HG03469 (cell line): ENCODE measurements around the gene C19orf25.

Experiments
- ATAC-seq: cut with Tn5 transposase; IDR thresholded peaks from one replicate; pipeline ENCODE4 v1.9.1; 2021; ENCODE audit warnings: mild to moderate bottlenecking, moderate library complexity, moderate number of reproducible peaks; ENCODE audit not compliant: unreplicated experiment

Gene C19orf25

GRCh38 chr19:1466461-1467214 is 12.4 kb downstream of the C19orf25 start:
- no peak for ATAC-seq

- ATAC-seq, result no peak
Observed at GRCh38 chr19:1466018-1466460, 13.0 kb downstream of the C19orf25 start.

DNA sequence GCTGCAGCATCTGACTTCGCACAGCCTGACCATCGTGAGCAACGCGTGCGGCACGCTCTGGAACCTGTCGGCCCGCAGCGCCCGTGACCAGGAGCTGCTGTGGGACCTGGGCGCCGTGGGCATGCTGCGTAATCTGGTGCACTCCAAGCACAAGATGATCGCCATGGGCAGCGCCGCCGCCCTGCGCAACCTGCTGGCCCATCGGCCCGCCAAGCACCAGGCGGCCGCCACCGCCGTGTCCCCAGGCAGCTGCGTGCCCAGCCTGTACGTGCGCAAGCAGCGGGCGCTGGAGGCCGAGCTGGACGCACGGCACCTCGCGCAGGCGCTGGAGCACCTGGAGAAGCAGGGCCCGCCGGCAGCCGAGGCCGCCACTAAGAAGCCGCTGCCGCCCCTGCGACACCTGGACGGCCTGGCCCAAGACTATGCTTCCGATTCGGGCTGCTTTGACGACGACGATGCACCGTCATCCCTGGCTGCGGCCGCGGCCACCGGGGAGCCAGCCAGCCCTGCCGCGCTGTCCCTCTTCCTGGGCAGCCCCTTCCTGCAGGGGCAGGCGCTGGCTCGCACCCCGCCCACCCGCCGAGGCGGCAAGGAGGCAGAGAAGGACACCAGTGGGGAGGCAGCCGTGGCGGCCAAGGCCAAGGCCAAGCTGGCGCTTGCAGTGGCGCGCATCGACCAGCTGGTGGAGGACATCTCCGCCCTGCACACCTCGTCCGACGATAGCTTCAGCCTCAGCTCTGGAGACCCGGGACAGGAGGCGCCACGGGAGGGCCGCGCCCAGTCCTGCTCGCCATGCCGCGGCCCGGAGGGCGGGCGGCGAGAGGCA is 13.6 kb downstream of the C19orf25 start:
- no peak for ATAC-seq

- no peak for ATAC-seq
Observed at GRCh38 chr19:1461862-1462261, 17.2 kb downstream of the C19orf25 start.

DNA sequence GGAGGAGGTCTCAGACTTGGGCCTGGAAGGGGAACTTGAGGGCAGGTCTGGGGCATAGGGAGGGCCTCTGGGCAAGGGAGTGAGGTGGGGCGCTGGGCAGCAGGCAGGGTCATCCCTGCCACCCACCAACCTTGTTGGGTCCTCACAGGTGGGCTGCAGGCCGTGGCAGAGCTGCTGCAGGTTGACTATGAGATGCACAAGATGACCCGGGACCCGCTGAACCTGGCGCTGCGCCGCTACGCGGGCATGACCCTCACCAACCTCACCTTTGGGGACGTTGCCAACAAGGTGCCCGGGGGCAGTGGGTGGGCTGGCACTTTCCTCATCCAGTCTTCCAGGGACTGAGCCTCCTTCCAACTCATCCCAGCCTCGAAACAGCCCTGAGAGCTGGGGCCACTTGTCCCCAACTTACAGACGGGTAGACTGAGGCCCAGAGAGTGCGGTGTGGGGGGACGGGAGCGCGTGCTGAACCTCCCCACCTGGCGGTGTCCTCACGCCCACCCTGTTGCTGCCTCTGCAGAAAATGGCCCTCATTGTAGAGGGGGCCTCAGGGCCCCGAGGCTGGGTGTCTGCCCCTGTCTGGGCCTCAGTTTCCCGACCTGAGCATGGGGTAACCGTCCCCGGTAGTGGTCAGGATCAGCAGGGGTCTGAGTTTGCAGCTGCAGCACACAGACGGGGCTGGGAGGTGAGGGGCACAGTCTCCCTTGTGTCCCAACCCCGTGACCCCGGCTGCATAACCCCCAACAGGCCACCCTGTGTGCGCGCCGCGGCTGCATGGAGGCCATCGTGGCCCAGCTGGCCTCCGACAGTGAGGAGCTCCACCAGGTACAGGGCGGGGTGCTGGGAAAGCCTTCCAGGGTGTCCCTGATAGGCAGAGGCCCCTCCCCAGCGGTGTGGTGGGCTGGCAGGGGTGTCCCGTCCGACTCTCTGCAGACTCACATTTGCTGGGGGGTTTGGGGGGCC is 18.7 kb downstream of the C19orf25 start:
- no peak for ATAC-seq

GRCh38 chr19:1459479-1459878 is 19.5 kb downstream of the C19orf25 start:
- ATAC-seq, result no peak

DNA sequence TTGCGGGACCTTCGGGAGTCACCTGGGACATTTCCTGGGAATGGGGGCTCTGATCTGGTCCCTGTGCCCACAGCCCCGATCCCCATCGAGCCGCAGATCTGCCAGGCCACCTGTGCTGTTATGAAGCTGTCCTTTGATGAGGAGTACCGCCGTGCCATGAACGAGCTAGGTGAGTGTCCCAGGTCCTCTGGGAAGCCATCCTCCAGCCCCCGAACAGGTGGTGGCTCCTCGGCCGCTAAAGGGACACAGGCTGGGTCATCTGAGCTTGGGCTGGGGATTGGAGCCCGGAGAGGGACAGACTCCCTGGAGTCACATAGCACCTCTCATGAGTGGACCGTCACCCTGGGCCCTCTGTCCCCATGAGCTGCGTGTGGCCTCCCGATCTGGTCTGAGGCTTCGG is 21.1 kb downstream of the C19orf25 start:
- ATAC-seq, result no peak

GRCh38 chr19:1457031-1457739 is 21.8 kb downstream of the C19orf25 start:
- ATAC-seq, result no peak

DNA sequence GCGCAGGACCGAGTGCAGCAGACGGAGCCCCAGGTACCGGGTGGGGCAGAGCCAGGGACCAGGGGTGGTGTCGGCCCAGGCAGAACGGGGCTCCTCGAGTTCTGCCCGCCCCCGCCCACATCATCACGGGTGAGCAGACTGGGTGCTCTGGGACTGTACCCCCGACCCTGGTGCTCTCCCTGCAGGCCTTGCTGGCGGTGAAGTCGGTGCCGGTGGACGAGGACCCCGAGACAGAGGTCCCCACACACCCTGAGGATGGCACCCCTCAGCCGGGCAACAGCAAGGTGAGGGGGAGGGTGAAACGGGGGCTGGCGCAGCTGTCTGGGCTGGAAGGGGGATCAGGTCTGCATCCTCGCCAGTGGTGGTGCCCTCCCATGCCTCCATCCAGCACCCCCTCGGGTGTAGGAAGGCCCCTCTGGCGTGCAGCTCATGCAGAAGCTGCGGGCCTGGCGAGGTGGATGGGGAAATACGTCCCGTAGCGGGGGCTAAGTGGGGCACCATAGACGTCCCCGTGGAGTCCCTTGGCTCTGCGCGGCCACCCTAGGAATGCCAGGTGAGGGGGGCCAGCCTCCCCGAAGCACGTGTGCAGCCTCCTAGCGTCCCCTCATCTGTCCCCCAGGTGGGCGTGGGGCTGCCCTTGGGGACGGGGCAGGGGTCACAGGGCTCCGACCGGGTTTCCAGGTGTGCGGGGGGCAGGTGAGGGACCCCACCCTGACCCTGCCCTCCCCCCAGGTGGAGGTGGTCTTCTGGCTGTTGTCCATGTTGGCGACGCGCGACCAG is 22.7 kb downstream of the C19orf25 start:
- no peak for ATAC-seq

DNA sequence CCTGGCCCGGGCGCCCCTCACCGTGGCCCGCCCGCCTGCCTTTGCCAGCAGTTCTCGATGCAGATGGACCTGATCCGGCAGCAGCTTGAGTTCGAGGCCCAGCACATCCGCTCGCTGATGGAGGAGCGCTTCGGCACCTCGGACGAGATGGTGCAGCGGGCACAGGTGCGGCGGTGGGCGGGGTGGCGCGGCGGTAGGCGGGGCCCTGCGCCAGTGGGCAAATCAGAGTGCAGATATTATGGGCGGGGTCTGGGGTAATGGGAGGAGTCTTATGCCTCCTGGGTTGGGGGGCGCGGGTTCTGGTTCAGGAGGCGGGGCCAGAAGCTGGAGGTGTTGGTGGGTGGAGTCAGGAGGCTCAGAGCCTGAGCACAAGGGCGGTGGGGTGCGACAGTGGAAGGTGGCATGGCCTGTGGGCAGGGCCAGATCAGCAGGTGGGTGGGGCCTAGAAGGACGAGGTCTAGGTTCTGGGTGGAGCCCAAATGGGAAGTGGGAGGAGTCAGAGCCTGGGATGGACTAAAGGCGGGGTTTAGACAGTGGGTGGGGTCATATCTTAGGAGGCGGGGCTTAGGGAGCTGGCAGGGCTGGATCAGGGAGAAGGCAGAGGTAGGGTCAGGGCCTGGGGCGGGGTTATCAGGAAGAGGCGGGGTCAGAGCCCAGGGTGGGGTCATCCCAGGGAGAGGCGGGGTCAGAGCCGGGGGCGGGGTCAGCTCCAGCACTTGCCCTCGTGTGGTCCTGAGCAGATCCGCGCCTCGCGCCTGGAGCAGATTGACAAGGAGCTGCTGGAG is 23.5 kb downstream of the C19orf25 start:
- no peak for ATAC-seq

- ATAC-seq, result no peak
Observed at GRCh38 chr19:1455002-1455335, 24.0 kb downstream of the C19orf25 start.

DNA sequence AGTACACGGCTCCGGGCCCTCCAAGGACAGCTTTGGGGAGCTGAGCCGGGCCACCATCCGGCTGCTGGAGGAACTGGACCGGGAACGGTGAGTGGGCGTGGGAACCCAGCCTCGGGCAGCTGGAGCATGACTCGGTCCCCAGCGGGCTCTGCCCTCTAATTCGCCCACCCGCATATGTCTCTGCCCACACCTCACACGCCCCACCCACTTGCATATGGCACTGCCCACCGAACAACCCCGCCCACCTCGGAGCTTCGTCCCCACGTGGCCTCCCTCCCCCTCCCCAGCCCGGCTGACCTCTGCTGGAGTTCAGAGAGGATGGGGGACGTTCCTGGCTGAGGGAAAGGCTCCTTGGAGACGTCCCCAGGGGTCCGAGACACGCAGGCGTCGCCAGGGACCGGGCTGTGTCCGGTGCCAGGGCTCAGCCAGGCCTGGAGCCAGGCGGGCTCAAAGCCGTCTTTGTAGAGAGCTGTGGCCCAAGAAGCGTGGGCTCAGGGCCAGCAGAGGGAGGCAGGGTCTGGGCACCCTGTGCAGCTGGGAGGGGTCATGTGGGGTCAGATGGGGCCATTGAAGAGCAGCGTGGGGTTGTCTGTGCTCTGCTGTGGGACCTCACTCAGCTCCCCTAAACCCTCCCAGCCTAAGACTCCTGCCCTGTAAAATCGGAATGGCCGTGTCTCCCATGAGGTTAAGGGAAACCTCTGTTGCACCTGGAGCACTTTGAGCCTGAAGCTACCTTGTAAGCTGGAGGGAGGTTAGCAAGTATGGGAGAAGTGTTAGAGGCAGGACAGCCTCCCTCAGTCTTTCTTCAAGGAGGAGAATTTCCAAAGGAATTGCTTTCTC is 25.3 kb downstream of the C19orf25 start:
- no peak for ATAC-seq

DNA sequence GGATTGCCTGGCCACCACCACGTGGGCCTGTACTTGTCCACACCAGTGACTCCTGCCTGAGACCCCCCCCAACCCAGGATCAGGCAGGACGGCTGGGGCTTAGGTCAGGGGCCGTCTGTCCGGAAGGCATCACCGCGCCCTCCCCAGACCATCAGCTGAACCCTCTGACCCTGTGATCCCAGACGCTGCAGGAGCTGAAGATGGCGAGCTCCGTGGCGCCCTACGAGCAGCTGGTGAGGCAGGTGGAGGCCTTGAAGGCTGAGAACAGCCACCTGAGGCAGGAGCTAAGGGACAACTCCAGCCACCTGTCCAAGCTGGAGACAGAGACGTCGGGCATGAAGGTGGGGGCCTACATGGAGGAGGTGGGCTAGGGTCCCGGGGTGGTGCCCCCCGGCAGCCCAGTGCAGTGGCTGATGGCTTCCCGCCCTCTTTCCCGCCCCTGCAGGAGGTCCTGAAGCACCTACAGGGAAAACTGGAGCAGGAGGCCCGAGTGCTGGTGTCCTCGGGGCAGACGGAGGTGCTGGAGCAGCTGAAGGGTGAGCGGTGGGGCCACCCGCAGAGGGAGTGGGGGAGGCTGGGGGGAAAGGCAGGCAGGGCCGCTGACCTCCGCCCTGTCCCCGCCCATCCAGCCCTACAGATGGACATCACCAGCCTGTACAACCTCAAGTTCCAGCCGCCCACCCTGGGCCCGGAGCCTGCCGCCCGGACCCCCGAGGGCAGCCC is 26.1 kb downstream of the C19orf25 start:
- ATAC-seq, result no peak

DNA sequence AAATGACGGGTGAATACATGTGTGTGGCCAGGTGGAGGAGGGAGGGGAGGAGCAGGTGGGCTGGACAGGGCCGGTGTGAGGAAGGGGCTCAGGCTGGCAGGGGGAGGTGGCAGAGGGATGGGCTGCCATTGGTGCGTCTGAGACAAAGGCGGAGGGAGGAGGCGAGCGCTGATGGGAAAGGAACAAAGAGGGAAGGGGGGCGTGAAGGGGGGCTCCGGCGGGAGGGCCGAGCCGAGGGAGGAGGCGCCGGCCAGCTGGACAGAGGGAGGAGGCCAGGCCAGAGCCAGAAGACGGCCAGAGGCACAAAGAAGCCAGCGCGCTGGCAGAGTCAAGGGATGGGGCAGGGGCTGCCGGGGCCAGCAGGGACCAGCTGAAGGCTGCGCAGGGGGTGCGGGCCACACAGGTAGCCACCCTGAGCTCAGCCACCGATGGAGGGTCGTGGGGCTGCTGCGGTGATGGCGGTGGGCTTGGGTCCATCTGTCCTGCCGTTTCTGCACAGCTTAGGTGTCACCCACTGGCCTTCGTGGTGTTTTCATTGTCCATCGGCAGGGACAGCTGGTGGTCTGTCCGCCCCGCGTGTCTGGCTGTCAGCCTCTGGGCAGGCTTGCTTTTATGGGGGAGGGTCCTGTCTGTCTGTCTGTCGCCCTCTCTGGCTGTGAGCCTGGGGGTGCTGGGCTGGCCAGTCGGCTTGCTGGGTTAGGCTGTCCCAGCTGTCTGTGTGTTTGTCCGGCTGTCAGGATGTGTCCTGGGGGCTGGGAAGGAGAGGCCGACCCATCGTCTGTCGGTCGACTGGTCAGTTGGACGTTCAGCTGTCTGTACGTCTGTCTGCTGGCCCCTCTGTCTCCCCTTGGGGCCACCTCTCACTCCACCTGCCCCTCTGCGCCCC is 26.9 kb downstream of the C19orf25 start:
- no peak for ATAC-seq

GRCh38 chr19:1450735-1451731 is 28.0 kb downstream of the C19orf25 start:
- ATAC-seq, result no peak
